A673 (cell line): ENCODE data around the gene PPP1R12A. TPM values are rescaled to one million over a fixed set of nuclear protein-coding genes. Genes with fewer than 3 reads are reported as not detected.
"Not testable (repeated sequence)": the region's sequence is repeated elsewhere in the genome, so short reads cannot be mapped to it uniquely, and the experiment has no call there.

ENCODE experiments used
- BruUV-seq: library from RNA; stranded (reverse); fragments of 400-500 nt; replicated peaks from 2 replicates; lab custom pipeline; 2021; lab: Mats Ljungman, UMichigan
- CTCF ChIA-PET: fragments of 300-600 bp; sonication (Branson Sonifier 250); formaldehyde crosslinking; loops from one replicate; lab custom pipeline; 2022; ENCODE audit warnings: antibody characterized with exemption; lab: Charles Lee
- POLR2A ChIA-PET: fragments of 300-600 bp; sonication (Branson Sonifier 250); formaldehyde crosslinking; loops from one replicate; lab custom pipeline; 2022; ENCODE audit warnings: antibody characterized with exemption; ENCODE audit not compliant: low non-redundant PET; lab: Charles Lee
- DNase-seq: peaks from one replicate; pipeline ENCODE4 v3.0.0-alpha.2; 2015; ENCODE audit warnings: low spot score
- H3K27ac ChIP-seq: fragments of 200-600 bp; sonication (generic); 2 replicates; pipeline ENCODE4 v1.5.1; 2016; ENCODE audit warnings: mixed run types, low read depth, mild to moderate bottlenecking, mixed read lengths, antibody characterized with exemption, low read length; ENCODE audit not compliant: poor library complexity, severe bottlenecking
- H3K27me3 ChIP-seq: fragments of 200-600 bp; sonication (generic); replicated peaks from 2 replicates; pipeline ENCODE4 v1.6.1; 2017; ENCODE audit warnings: mixed run types, low read depth, mild to moderate bottlenecking, mixed read lengths, antibody characterized with exemption, low read length; ENCODE audit not compliant: insufficient read depth, poor library complexity
- H3K36me3 ChIP-seq: fragments of 200-600 bp; sonication (generic); 2 replicates; pipeline ENCODE4 v1.6.1; 2016; ENCODE audit warnings: mixed run types, mild to moderate bottlenecking, mixed read lengths, antibody characterized with exemption, low read length; ENCODE audit not compliant: insufficient read depth, poor library complexity, severe bottlenecking
- H3K4me1 ChIP-seq: fragments of 200-600 bp; sonication (generic); 2 replicates; pipeline ENCODE4 v1.6.1; 2017; ENCODE audit warnings: mixed run types, mild to moderate bottlenecking, mixed read lengths, antibody characterized with exemption, low read length; ENCODE audit not compliant: insufficient read depth, poor library complexity, severe bottlenecking
- H3K4me3 ChIP-seq: fragments of 200-600 bp; sonication (generic); 2 replicates; pipeline ENCODE4 v1.5.1; 2016; ENCODE audit warnings: low read depth, mixed run types, mild to moderate bottlenecking, mixed read lengths, low read length; ENCODE audit not compliant: poor library complexity, severe bottlenecking
- H3K9me3 ChIP-seq: fragments of 200-600 bp; sonication (generic); 2 replicates; pipeline ENCODE4 v1.6.1; 2016; ENCODE audit warnings: mixed run types, low read depth, mild to moderate bottlenecking, mixed read lengths, antibody characterized with exemption, low read length; ENCODE audit not compliant: poor library complexity, severe bottlenecking
- EZH2 ChIP-seq: fragments of 200-600 bp; sonication (generic); IDR thresholded peaks from 2 replicates; pipeline ENCODE4 v1.6.1; 2017; ENCODE audit warnings: borderline replicate concordance, low read depth, mild to moderate bottlenecking, mixed read lengths, antibody characterized with exemption, low read length; ENCODE audit not compliant: poor library complexity, severe bottlenecking
- intact Hi-C: fragments of 100-400 bp; cut with micrococcal nuclease; formaldehyde crosslinking; loops from one replicate; pipeline ENCODE4 v1.10.0; 2022; ENCODE audit not compliant: unreplicated experiment
- total RNA-seq: library from RNA; stranded (reverse); gene quantifications from 2 replicates; pipeline ENCODE4 v1.2.3, GENCODE V29; 2021
- TF ChIP-seq, protein P1 (sequence below): fragments of 300-800, 200-600 bp; sonication (generic); conservative IDR thresholded peaks from 2 replicates; pipeline ENCODE4 v1.5.1; 2017; ENCODE audit warnings: low read depth, mild to moderate bottlenecking, antibody characterized with exemption, low read length, moderate library complexity, mixed read lengths

PPP1R12A gene
- total RNA-seq, 1 experiment from 2014 or later = 80.8 TPM

GRCh38 chr12:79944565-79944964, 9.7 kb upstream of the PPP1R12A start:
- Histone ChIP-seq H3K27me3 (no peaks in the 10 kb centered on the region), H3K36me3 (no peaks in the 10 kb centered on the region), H3K9me3 (no peaks in the 10 kb centered on the region), H3K4me3 (no peak overlapping the region), H3K27ac (no peak overlapping the region), H3K4me1 (no peaks in the 10 kb centered on the region)
- POLR2A ChIA-PET = no interaction called here
- no TSS peak for BruUV-seq
- no peak for TF ChIP-seq EZH2
- TF ChIP-seq, protein P1, sequence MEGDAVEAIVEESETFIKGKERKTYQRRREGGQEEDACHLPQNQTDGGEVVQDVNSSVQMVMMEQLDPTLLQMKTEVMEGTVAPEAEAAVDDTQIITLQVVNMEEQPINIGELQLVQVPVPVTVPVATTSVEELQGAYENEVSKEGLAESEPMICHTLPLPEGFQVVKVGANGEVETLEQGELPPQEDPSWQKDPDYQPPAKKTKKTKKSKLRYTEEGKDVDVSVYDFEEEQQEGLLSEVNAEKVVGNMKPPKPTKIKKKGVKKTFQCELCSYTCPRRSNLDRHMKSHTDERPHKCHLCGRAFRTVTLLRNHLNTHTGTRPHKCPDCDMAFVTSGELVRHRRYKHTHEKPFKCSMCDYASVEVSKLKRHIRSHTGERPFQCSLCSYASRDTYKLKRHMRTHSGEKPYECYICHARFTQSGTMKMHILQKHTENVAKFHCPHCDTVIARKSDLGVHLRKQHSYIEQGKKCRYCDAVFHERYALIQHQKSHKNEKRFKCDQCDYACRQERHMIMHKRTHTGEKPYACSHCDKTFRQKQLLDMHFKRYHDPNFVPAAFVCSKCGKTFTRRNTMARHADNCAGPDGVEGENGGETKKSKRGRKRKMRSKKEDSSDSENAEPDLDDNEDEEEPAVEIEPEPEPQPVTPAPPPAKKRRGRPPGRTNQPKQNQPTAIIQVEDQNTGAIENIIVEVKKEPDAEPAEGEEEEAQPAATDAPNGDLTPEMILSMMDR = no peak
- DNase-seq = no peak
- intact Hi-C loops = no loop called here
- CTCF ChIA-PET = no interaction called here

GRCh38 chr12:79942846-79943245, 7.9 kb upstream of the PPP1R12A start:
- H3K27ac ChIP-seq, H3K27me3 ChIP-seq, intact Hi-C loops, CTCF ChIA-PET, POLR2A ChIA-PET, BruUV-seq, H3K4me1 ChIP-seq, H3K4me3 ChIP-seq, DNase-seq, H3K36me3 ChIP-seq, H3K9me3 ChIP-seq: not testable (repeated sequence)

DNA sequence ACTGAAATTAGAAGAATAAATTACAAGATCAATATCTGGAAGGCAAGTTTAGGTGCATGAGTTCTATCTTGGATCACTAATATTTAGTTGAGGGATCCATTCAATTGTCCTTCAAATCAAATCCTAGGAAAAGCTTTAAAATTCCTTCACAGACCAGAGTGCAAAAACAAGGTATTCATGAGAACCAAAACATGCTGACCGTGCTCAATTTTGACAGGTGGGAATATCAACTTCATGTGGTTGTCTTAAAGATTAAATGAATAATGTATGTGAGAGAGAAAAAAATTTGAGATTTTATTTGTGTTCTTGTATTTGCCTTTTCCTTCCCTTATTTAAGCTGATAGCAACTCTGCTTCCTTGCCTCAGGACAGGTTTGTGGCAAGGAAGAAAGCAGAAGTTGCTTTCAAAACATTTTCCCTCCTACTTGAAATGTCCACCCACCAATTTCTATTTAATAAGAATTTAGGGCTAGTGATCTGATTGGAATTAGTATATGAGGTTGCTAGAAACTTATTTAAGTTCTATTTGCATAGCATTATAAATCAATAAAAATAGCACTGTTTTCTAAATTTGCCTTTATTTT, 4.9 kb upstream of the PPP1R12A start:
- ChIA-PET CTCF (no interaction called here), POLR2A (no interaction called here)
- intact Hi-C loops = no loop called here
- no peak for DNase-seq
- TF ChIP-seq, protein P1 = no peak
- no peak for TF ChIP-seq EZH2
- no peak overlapping the region for H3K4me3 ChIP-seq
- no peaks in the 10 kb centered on the region for H3K9me3 ChIP-seq
- no peaks in the 10 kb centered on the region for H3K27me3 ChIP-seq
- peaks cover 4% of the 10 kb centered on the region for H3K4me1 ChIP-seq
- no peaks in the 10 kb centered on the region for H3K36me3 ChIP-seq
- no peak overlapping the region for H3K27ac ChIP-seq
- no TSS peak for BruUV-seq

DNA sequence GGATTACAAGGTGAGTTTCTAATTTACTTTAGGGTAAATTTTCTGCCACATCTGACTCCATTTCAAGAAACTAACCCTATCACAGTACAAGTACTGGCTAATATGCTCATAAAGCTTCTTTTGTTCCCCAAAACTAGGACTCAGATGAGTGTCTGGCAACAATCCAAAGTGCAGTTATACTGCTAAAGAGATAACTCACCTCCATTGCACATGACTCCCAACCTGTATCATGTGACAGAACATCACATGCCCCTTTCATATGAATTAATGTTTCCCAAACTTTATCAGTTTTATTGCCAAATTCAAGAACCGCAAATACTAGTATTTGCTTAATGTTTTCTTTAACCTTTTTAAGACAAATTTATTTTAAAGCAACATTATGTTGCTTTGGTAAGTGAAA, 3.9 kb upstream of the PPP1R12A start:
- TF ChIP-seq EZH2 = no peak
- TF ChIP-seq, protein P1 = no peak
- no peak for DNase-seq
- Histone ChIP-seq H3K9me3 (no peaks in the 10 kb centered on the region), H3K27ac (no peak overlapping the region), H3K36me3 (no peaks in the 10 kb centered on the region), H3K27me3 (no peaks in the 10 kb centered on the region), H3K4me3 (no peak overlapping the region), H3K4me1 (peaks cover 4% of the 10 kb centered on the region)
- intact Hi-C loops = no loop called here
- POLR2A ChIA-PET = no interaction called here
- CTCF ChIA-PET = no interaction called here
- BruUV-seq = no TSS peak
